Medulla oblongata (tissue), 1 donor: Measurements from ENCODE around the gene NAV2.

ENCODE experiments used
- DNase-seq: peaks from one replicate; pipeline ENCODE4 v3.0.0-alpha.2; 2015; ENCODE audit errors: extremely low spot score

NAV2 gene

DNA sequence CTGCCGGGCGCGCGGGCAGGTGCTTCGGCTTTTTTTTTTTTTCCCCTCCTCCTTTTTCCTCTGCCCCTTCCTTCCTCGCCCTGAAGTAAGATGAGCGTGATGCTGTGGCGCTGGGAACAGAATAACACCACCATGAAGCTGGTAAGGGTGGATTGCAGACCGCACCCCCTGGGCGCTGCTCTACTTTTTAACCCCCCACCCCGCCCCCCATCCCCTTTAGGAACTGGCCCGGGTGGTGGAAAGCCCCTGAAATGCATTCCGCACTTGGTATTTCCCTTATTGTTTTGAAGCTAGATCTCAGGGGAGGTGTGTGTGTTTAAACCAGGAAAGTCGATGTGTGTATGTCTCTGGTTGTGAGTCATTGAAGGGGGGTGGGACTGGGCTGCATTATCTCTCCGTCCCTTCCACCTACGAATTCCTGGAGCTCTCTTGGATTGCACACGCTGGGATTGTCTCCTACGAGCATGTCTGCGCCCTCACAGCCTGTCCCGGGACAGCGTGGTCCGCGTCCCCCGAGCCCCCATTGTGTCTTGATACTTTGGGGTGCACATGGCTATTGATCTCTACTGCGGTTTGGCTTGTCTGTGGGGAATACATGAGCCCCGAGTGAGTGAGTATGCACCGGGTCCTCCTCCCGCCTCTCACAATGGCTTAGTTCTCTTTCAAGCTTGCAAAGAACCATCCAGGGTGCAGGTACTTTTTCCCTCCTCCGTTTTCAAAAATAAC lies 64.9 kb downstream of the NAV2 start:
- no peak for DNase-seq

DNA sequence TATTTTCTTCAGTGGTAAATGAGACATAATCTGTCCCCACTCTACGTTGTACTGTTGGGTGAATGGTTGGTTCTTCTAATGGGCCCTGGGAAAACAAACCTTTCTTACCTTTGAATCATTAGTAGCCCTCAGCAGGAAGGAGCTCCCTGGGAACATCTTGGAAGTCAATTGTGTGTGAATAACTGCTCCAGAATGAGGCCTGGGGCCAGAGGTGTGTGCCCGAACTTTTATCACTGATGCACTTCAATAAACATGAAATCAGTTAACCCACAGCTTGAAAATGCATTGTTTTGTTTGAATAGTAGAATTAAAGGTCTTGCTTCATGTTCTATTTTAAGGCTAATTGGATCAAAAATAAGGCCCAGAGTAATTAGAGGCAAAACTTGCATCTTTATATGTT lies 67.1 kb downstream of the NAV2 start:
- no peak for DNase-seq

- DNase-seq: no peak
Observed at GRCh38 chr11:19781351-19781750, 68.7 kb downstream of the NAV2 start.

- no peak for DNase-seq
Observed at GRCh38 chr11:19785265-19785664, 72.6 kb downstream of the NAV2 start.

- no peak for DNase-seq
Observed at GRCh38 chr11:19786644-19787043, 74.0 kb downstream of the NAV2 start.

DNA sequence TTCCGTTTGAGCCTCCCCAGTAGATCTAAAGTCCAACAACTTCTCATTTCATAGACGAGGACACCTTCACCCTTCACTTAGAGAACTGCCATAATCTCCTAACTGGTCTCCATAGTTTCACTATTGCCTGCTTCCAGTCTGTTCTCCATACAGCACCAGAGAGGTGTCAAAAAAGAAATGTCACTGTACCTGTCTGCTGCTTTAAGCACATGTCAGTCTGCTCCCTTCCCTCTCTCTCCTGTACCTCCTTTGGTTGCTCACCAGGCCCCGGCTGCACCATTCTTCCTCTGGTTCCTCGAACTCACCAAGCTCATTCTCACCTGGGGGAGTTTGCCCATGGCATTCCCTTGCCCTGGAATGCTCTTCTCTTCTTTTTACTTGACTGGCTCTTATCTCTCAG lies 75.8 kb downstream of the NAV2 start:
- no peak for DNase-seq

DNA sequence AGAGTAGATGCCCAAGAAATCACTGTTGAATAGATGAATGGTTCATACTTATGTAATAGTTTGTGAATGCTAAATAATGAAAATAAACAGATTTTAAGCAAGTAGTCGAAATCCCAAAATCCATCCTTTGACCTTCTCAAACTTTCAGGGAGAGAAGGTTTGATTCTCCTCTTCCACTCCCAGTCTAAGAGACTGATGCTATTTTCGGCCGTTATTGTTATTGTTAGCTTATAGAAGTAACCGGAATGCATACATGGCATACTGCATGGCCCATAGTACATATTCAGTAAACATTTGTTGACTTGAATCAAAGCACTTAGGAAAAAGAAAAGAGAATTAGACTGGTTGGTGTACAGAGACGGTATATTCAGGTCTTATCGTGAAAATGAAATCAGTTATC lies 76.6 kb downstream of the NAV2 start:
- no peak for DNase-seq

DNA sequence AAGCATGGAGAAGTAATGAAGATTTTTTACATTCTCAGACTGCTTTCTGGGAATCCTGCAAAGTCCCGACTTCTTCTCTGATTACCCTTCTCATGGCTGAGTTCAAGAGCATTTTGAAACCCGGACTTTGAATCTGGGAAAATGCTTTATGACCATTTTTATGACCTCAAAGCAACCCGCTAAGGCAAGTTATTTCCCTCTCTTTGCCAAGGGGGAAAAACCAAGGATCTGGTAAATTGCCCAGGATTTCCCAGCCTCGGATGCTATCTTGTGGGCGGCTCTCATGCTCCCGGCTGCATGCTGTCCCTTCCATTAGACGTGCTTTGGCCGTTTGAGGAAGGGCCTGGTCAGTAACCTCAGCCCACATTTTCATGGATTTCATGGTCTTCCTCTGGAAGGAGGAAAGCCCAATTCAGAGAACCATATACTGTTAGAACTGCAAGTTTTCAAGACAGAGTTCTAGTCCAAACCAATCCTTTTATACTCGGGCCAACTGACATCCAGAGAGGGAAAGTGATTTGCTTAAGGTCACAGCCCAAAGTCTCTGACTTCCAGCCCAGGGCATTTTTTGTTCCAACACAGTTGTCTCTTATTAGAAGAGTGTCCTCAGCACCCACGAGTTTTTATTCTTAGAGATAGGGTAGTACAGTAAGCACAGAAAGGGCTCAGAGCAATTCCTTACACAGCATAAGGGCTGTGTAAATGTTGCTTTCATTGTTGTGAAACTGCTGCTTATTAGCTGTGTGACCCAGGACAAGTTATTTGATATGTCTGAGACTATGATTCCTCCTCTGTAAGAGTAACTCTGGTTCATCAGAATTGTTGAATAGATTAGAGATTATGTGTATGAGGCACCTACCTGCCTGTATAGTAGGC lies 77.4 kb downstream of the NAV2 start:
- no peak for DNase-seq

- no peak for DNase-seq
Observed at GRCh38 chr11:19790831-19791552, 78.4 kb downstream of the NAV2 start.

DNA sequence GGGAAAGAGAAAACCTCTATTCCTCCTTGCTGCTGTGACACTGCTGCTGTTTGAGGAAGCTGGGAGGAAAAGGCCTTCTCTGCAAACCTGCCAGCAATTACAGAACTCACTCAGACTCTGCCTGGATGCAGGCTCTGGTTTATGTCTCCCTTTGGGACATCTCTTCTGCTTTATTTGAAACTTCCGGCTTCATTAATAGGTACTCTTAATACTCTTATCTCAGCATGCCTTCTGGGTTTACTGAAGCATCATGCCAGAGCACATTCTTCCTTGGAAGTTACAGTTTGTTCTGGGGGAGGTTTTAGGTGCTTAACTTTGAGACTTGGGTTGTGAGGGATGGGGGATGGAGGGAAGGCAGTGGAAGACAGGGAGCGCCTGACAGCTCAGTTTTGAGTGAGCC lies 79.9 kb downstream of the NAV2 start:
- no peak for DNase-seq

GRCh38 chr11:19793326-19793725 lies 80.7 kb downstream of the NAV2 start:
- no peak for DNase-seq

DNA sequence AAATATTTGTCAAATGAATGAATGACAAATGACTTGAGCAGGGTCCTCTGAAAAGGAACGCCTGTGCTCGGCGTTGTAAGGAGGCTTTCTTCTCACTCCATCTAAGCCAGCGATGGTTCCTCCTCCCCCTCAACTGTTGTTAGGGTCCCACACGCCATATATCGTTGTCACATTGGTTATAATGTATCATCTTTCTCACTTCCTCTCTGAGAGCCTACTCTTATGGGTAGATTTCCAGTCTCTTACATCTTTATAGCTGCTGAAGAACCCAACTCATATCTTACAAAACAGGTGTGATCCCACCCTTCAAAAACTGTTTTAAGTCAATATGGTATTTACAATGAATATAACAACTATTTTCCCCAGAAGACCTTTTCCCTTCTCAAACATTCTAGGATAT lies 81.5 kb downstream of the NAV2 start:
- DNase-seq: no peak

DNA sequence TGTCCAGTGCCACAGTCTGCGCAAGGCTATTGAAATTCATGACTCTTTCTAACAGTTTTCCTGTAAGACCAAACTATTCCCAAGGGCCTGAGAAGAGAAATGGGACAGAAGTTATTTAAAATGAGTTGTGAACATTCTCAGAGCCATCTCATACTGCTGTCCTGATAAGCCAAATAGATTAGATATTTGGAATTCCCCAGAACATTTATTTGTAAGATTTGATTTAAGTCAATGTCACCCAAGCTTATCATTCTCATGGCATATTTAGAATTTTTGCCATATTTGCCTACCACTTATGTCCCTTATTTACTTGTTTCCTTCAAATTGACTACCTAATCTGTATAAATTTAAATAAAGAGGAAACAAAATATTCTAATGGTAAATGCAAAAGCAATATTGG lies 82.4 kb downstream of the NAV2 start:
- DNase-seq: no peak

DNA sequence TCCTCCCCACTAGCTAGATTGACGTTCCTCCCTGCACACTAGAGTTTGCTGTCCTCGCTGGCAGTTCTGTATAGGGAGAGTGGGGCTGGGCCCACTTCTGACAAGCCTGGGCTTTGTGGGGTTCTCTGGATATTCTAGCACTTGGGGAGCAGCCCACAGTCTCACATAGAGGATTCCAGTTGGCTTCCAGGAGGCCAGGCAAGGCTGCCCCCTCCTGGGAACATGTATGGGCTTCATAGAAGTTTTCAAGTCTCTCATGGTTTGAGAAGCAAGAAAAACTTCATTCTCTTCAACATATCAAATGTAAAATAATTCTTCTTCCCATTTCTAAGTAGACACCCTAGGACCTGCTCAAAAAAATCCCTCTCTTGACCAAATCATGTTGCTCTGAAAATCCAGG lies 87.5 kb downstream of the NAV2 start:
- no peak for DNase-seq

DNA sequence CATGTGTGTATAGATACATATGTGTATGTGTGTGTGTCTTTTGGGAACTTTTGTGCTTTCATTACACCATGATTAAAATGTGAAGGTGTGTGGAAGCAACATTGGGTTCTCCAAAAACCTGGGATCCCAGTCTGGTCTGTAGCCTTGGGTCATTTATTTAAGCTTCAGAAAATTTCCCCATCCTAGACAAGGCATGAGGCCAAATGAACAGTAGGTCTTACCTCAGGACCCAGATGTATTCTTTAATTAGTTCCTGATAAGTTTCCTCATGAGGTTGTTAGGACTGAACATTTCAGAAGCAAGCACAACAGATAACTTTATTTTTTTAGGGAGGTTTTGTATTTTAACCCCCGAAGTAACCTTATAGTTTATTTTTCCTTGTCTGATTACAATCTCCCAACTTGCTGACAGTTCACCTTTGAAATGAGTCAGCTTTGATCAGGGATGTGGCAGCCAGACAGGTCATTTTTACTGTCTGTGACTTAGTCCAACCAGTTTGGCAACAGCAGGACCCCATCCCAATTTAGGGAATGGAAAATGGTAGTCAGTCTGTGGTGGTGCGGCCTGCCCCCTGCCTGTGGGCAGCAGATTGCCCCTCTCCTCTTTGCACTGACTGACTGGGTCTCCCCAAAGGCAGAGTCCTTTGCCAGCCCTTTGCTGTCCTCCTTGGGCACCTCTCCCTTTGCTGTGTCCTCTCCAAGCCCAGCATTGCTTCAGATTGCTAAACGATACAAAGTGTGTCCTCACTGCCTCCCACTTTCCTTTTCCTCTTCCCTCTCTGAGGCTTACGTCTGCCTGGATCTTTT lies 88.3 kb downstream of the NAV2 start:
- no peak for DNase-seq

DNA sequence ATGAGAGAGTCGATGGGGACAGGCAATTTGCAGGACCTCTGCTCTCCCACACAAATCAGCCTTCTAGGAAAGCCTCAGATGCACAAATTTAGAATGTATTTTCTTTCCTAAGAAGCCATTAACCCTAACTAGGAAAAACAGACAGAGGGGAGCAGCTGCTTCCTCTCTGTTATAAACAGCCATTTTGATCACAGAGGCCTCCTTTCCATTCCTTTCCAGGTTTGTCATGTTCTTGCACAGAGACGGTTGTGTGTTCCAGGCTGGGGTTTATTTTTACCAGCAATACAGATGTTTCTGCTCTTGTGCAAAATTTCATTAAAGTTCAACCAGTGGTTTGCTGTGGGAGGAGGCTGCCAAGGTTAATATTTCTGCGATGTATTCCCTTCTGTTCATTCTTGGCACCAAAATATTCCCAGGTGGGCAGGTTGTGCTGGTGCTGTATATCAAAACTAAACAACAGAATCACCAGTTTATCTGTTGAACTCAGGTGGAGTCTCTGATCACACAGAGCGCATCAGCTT lies 90.2 kb downstream of the NAV2 start:
- no peak for DNase-seq

- DNase-seq: no peak
Observed at GRCh38 chr11:19803506-19803998, 90.9 kb downstream of the NAV2 start.

- DNase-seq: no peak
Observed at GRCh38 chr11:19805376-19805775, 92.7 kb downstream of the NAV2 start.

DNA sequence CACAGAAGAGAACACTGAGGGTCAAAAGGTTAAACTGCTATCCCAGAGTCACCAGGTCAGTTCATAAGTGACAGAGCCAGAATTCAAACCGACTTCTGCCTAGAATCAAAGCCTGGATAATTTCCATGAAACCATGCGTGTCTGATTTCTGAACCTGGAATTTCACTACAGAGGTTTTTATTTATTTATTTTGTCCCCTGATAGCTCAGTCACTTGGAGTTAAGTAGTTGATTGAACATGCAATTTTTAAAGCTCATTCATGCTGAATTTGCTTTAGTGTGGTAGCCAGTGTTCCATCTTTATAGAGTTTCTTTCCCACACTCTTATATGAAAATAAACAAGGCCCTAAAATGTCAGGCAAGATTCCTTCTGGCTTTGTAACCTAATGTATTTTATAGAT lies 93.2 kb downstream of the NAV2 start:
- DNase-seq: no peak

DNA sequence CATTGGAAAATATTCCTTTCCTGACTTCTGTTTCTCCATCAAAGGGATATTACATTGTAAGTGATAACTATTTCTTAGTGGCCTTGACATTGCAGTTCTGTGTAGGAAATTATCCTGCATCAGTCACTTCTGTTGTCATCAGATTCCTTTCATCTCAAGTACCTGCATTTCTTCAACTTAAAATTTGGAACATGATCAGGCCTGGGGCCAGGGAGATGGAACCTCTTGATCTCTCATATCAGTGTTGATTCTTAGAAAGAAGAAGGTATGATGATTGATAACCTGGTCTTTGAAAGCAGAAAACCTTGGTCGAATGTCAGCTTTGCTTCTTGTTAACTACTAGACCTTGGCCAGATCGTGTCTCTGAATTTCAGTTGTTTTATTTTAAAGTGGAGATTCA lies 93.6 kb downstream of the NAV2 start:
- DNase-seq: no peak
